ENCODE measurements around the gene DPP10.

The DPP10 gene

GRCh38 chr2:114461116-114461515 is 18.7 kb downstream of the DPP10 start:
- CTCF ChIA-PET: no interaction called here
- TF ChIP-seq, protein P1, sequence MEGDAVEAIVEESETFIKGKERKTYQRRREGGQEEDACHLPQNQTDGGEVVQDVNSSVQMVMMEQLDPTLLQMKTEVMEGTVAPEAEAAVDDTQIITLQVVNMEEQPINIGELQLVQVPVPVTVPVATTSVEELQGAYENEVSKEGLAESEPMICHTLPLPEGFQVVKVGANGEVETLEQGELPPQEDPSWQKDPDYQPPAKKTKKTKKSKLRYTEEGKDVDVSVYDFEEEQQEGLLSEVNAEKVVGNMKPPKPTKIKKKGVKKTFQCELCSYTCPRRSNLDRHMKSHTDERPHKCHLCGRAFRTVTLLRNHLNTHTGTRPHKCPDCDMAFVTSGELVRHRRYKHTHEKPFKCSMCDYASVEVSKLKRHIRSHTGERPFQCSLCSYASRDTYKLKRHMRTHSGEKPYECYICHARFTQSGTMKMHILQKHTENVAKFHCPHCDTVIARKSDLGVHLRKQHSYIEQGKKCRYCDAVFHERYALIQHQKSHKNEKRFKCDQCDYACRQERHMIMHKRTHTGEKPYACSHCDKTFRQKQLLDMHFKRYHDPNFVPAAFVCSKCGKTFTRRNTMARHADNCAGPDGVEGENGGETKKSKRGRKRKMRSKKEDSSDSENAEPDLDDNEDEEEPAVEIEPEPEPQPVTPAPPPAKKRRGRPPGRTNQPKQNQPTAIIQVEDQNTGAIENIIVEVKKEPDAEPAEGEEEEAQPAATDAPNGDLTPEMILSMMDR (conservative IDR thresholded peaks at IDR 0.05; ENCODE audit: low read depth): no peak
- POLR2A ChIA-PET (ENCODE audit: low non-redundant PET): no interaction called here
- no peak for DNase-seq (ENCODE audit: low spot score)
- H3K27ac ChIP-seq: no peak overlapping the region

DNA sequence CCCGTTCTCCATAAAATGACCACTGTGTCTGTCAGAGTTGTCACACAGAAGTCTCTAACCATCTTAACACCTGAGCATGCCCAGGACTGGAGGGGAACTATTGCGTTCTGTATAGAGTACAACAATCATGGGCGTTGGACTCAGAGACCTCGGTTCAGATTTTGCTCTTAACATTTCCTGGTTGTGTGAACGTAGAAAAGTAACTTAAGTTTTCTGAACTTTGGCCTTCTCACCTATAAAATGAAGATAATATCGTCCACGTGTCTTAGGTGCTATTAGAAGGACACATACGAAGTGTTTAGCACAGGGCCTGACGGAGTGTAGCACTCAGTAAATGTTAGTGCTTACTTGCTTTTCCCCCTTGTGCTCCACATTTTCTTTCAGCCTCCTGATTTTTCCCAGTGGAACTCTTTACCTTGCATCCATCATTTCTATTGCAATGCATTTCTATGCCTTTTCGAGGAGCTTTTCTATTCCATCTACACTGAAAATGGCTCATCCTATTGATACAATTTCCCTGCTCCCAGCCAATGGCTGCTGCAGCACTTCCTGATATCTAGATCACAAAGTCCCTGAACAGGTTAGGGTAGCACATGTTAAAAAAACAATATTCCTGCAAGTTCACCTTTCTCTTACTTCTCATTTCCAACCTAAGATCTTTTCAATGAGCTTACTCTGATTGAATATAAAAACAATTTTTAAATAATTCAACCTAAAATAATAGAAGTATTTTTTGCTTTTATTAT is 22.7 kb downstream of the DPP10 start:
- ChIA-PET CTCF (no interaction called here), POLR2A (ENCODE audit: low non-redundant PET) (no interaction called here)
- TF ChIP-seq, protein P1 (conservative IDR thresholded peaks at IDR 0.05; ENCODE audit: low read depth): no peak
- no peak for DNase-seq (ENCODE audit: low spot score)
- H3K27ac ChIP-seq: no peak overlapping the region

- no peak overlapping the region for H3K27ac ChIP-seq
- TF ChIP-seq, protein P1 (conservative IDR thresholded peaks at IDR 0.05; ENCODE audit: low read depth): no peak
- no peak for DNase-seq (ENCODE audit: low spot score)
- CTCF ChIA-PET: interaction anchor here (0.7 kb wide), 2 partner anchors 68 to 636 kb away, joined by 4 to 6 read pairs; no protein-coding TSS in a partner anchor
- POLR2A ChIA-PET (ENCODE audit: low non-redundant PET): no interaction called here
These were observed 25.9 kb downstream of the DPP10 start for GRCh38 chr2:114468343-114468742.

GRCh38 chr2:114472246-114472645 is 29.8 kb downstream of the DPP10 start:
- TF ChIP-seq, protein P1 (conservative IDR thresholded peaks at IDR 0.05; ENCODE audit: low read depth): no peak
- CTCF ChIA-PET: no interaction called here
- no peak for DNase-seq (ENCODE audit: low spot score)
- no peak overlapping the region for H3K27ac ChIP-seq
- POLR2A ChIA-PET (ENCODE audit: low non-redundant PET): no interaction called here

- no peak overlapping the region for H3K27ac ChIP-seq
- DNase-seq (ENCODE audit: low spot score): no peak
- POLR2A ChIA-PET (ENCODE audit: low non-redundant PET): no interaction called here
- CTCF ChIA-PET: no interaction called here
- TF ChIP-seq, protein P1 (conservative IDR thresholded peaks at IDR 0.05; ENCODE audit: low read depth): no peak
These were observed 30.3 kb downstream of the DPP10 start for GRCh38 chr2:114472726-114473125.

DNA sequence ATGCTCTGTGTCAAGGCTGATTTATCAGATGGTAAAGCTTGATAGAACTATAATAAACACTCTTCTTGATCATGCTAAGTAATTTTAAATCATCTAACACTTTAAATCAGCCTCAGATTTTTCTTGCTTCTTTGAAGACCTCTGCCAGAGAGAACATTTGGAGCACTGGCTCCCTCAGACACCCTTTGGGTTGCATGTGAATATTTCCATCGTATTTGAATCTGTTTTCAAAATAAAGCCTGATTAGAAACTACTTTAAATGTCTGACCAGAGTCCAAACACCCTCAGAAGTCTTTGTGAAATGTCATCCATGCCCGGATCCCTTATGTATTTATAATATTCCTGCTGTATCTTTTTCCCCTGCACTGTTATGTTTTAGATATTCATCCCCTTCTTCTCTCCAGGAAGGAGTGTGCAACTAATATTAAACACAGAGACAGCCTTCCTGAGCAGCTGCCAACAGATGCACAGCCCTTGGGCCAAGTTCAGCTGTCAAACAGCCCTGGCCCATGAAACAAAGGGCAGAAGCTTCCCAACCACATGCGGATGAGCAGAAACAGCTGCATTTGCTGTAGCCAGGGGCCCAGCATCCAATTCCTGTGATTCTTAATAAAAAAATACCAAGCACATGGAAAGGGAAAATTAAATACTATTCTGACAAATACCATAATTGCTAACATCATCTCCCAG is 46.5 kb downstream of the DPP10 start:
- TF ChIP-seq, protein P1 (conservative IDR thresholded peaks at IDR 0.05; ENCODE audit: low read depth): no peak
- CTCF ChIA-PET: no interaction called here
- POLR2A ChIA-PET (ENCODE audit: low non-redundant PET): no interaction called here
- no peak overlapping the region for H3K27ac ChIP-seq
- DNase-seq (ENCODE audit: low spot score): no peak
